Measurements from ENCODE around the gene GARIN5B.

Gene GARIN5B

GRCh38 chr19:55368701-55369563 is 5.9 kb upstream of the GARIN5B start:
- DNase-seq, result no peak

- DNase-seq, result no peak
Observed at GRCh38 chr19:55368106-55368505, 5.0 kb upstream of the GARIN5B start.

DNA sequence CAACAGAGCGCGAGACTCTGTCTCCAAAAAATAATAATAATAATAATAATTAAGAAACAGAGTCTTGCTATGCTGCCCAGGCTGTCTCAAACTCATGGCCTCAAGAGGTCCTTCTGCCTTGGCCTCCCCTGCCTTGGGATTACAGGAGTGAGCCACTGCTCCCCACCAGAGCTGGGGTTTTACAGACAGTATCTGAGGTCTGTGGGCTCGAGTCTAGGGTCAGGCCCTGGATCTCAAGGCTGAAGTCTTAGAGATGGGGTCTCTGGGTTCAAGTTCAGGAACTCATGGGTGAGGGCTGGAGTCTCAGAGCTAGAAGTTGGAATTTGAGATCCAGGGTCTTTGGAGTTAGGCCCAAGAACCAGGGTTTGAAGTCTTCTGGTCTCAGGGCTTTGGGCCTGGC is 3.7 kb upstream of the GARIN5B start:
- no peak for DNase-seq

GRCh38 chr19:55365964-55366363 is 2.9 kb upstream of the GARIN5B start:
- no peak for DNase-seq

GRCh38 chr19:55365245-55365644 is 2.2 kb upstream of the GARIN5B start:
- DNase-seq, result no peak

GRCh38 chr19:55362174-55362989 is 678 bp downstream of the GARIN5B start:
- DNase-seq, result no peak

DNA sequence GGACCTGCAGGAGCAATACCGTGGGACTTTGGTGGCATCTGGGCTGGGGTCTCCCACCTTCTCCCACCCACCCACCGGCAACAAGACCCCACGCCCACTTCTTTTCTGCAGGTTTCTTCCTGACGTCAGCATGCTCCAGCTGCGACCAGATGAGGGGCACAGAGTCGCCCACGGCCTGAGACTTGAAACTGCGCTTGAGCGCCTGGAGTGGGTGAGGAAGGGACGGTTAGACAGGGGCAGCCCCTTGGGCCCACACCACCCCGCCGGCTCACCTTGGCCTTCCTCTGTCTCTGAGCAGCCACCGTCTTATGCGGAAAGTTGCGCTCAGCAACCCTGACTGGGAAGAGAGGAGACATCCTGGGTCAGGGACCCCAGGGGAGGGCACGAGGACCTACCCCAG is 2.2 kb downstream of the GARIN5B start:
- no peak for DNase-seq

DNA sequence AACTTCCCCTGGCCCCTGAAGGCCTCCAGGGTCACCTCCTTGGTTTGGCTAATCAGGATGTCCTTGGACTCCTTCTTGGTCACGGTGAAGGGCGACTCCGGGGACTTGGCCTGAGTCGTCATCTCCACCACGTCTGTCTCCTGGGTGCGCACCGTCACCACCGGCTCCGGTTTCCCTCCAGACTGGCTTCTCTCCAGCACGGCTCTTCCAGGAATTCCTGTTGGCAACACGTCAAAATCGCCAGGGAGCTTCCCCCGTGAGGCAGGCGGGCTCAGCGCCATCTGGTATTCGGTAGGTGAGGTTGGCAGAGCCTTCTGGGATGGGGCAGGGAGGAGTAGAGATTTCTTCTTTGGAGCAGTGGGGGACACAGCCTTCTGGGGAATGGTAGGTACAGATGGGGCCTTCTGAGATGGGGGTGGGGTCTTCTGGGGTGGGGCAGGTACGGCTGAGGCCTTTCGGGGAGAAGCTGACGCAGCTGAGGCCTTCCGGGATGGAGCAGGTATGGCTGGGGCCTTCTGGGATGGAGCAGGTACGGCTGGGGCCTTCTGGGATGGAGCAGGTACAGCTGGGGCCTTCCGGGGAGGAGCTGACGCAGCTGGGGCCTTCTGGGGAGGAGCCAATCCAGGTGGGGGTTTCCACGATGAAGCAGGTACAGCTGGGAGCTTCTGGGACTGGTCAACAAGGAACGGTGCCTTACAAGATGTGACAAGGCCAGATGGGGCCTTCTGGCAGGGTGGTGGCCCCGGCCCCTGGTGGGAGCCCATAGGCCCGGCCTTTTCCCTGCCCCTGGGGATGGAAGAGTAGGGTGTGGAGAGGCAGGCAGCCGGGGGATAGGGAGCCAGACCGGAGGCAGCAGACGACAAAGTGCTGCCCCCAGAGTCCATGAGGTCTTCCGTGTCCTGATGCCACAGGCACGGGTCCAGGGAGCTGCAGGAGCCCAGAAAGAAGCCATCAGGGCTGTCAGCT is 3.8 kb downstream of the GARIN5B start:
- DNase-seq, result no peak

- no peak for DNase-seq
Observed at GRCh38 chr19:55358493-55358892, 4.6 kb downstream of the GARIN5B start.

- no peak for DNase-seq
Observed at GRCh38 chr19:55355213-55355821, 7.7 kb downstream of the GARIN5B start.

DNA sequence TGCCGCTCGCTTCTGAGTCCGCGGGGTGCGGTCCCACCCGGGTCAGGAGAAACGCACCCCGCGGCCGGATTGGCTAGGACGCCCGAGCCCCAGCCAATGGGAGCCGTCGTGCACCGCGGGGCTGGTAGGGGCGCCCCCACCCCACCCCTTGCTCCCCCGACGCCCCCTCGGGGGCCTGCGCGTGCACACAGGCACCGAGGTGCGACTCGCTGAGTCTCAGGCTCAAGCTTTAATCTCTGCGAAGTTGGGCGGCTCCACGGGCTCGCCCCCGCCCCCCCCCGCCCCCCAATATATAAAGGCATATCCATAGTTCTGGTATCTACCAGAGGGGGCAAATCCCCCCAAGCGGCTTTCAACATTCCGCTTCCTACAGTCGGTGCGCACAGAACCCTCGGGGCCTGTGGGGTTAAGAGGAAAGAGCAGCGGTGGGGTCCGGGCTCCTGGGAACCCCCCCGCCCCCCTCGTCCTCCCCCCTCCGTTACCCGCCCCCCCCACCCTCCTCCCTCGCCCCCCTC is 8.3 kb downstream of the GARIN5B start, which contains the start of gene COX6B2:
TSS of gene COX6B2 (minus strand) at position 22 of the 515 bp plus-strand sequence. CDS start 198 bp downstream, outside the sequence.
- no peak for DNase-seq

GRCh38 chr19:55353803-55354697 is 9.0 kb downstream of the GARIN5B start:
- DNase-seq, result peak; percentile 74

GRCh38 chr19:55353356-55353802 is 9.7 kb downstream of the GARIN5B start:
- DNase-seq, result no peak

GRCh38 chr19:55352549-55353145 is 10.4 kb downstream of the GARIN5B start:
- no peak for DNase-seq

GRCh38 chr19:55352040-55352439 is 11.0 kb downstream of the GARIN5B start:
- DNase-seq, result no peak

DNA sequence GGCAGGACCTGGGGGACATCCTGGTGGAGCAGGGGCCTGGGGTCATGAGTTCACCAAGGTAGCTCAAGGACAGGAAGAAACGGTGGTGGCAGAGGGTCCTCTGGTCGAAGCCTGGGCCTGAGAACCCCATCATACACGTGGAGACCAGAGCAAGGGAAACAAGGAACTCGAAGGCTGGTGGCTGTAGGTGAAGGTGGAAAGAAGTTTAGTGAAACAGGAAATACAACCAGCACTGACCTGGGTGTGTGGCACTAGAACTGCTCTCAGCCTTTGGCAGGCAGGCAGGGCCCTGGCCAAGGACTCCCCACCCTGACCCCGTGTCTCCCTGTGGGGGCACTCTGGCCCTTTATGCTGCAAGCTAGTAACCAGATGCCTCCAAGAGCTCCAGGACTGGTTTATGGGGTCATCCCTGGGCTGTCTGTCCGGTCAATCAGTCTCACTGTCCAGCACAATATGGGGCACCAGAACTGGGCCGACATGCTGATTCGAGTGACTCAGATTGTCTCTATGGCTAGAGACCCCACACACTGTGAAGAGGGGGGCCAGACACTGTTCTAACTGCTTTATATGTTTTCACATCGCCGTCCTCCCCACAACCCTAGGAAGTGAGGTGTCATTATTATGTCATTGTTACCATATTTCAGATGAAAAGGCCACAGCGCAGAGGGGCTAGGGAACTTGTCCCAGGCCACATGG is 12.3 kb downstream of the GARIN5B start:
- no peak for DNase-seq

DNA sequence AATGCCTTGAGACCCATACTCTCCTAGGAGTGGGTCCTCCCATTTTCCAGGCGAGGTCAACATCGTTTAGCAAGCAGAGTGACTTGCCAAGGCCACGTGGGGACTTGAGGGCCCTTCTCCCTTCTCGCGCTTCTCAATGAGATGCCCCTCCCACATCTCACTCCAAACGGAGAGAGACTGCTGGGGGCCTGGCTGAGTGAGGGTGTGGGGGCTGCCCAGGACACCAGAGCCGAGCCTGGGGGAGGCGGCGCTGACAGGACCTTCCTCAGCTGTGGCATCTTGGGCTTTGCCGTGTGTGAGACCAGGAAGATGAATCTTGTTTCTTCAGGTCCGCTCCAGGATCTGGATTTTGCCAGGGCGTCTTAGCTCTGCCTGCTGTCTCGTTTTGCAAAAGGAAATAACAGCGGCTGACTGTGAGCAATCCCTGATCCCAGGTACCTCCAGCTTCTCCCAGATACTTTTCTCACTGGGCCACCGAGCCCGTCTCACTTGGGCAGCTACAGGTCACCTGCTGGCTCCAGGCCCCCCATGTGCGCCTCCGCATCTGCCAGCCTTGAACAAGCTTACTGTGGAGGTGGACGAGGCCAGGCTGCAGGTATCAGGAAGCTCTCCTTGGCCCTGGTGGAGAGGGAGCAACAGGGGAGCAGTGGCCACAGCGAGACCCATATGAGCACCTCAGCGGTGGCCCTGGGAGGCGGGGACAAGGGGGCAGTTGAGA is 14.6 kb downstream of the GARIN5B start:
- no peak for DNase-seq

DNA sequence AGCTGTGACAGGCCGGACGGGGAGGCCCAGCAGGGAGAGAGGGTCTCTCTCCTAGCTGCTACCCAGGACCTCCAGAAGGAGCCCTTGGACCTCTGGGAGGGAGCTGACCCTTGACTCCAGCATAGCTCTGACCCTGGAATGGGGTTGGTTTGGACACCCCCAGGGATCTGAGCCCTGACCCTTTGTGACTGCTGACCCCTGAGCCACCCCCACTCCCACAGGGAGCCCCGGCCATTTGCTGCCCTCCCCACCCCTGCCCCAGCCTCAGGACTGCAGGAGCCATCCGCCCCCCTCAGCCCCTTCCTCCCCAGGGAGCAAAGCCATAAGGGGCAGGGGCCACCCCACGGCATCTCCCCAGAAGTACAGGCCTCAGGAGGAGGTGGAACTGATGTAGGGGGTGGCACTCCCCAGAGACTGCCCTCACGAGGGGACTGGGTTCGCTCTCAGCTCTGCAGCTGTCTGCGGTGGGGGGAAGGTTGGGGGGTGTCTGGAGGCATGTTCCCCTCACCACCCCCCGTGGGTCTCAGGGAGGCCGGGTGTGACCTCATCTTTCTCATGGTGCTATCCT is 15.5 kb downstream of the GARIN5B start:
- DNase-seq, result no peak

All from eye (tissue), 1 donor.